Body of pancreas (tissue), 4 donors: ENCODE results near the gene LCOR.

Experiments used
- POLR2A ChIP-seq, 3 donors: fragments of 450-650 bp; IDR thresholded peaks; one replicate each; pipeline ENCODE4 v1.6.1; 2016; ENCODE audit warnings: antibody characterized with exemption in 3 of 3, mild to moderate bottlenecking in 2 of 3
- TF ChIP-seq, protein P1 (sequence below), 7 experiments: fragments of 450-650 bp in 4 of 7; fragments of 200-600 bp in 3 of 7; sonication (generic) in 3 of 7; IDR thresholded peaks; one replicate each; pipeline ENCODE4 v1.5.1; 2016 to 2019; ENCODE audit warnings: antibody characterized with exemption in 7 of 7

DNA sequence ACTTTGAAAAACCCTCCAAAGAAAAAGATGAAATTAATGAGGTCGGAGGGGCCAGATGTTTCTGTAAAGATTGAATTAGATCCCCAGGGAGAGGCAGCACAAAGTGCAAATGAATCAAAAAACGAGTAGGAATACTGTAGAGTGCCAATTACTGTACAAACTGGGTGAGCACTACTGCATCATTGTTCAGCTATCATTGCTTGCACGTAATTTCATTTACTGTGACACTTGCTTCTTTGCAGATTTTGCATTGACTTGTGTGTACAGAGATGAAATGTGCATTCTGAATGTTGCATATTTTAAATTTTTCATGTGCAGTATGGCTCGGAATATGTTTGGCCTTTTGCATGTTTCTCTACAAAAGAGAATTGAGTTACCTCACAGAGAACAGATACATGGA, 123.7 kb downstream of the LCOR start:
- TF ChIP-seq, protein P1, sequence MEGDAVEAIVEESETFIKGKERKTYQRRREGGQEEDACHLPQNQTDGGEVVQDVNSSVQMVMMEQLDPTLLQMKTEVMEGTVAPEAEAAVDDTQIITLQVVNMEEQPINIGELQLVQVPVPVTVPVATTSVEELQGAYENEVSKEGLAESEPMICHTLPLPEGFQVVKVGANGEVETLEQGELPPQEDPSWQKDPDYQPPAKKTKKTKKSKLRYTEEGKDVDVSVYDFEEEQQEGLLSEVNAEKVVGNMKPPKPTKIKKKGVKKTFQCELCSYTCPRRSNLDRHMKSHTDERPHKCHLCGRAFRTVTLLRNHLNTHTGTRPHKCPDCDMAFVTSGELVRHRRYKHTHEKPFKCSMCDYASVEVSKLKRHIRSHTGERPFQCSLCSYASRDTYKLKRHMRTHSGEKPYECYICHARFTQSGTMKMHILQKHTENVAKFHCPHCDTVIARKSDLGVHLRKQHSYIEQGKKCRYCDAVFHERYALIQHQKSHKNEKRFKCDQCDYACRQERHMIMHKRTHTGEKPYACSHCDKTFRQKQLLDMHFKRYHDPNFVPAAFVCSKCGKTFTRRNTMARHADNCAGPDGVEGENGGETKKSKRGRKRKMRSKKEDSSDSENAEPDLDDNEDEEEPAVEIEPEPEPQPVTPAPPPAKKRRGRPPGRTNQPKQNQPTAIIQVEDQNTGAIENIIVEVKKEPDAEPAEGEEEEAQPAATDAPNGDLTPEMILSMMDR (IDR thresholded peaks at IDR 0.05) = no peak
- no peak for TF ChIP-seq POLR2A (IDR thresholded peaks at IDR 0.05)
